ENCODE measurements around the gene RPS6KA6. TPM values are rescaled to one million over a fixed set of nuclear protein-coding genes. Genes with fewer than 3 reads are reported as not detected.

RPS6KA6 gene
- total RNA-seq, 1 experiment from 2014 or later: not detected

- H3K27ac Mint-ChIP-seq (ENCODE audit: low read depth, unreplicated experiment): no peak overlapping the region
- peak; percentile 35 for DNase-seq (ENCODE audit: unreplicated experiment)
These were observed 34.5 kb downstream of the RPS6KA6 start for GRCh38 chrX:84153538-84153937.

GRCh38 chrX:84144991-84145390 is 43.0 kb downstream of the RPS6KA6 start:
- no peaks in the 10 kb centered on the region for H3K9me3 Mint-ChIP-seq (ENCODE audit: unreplicated experiment)
- intact Hi-C loops (cut with micrococcal nuclease): no loop called here
- POLR2A ChIA-PET: no interaction called here
- no peak for TF ChIP-seq CTCF (IDR thresholded peaks at IDR 0.05; ENCODE audit: unreplicated experiment)
- H3K36me3 Mint-ChIP-seq (ENCODE audit: insufficient read depth, unreplicated experiment): no peaks in the 10 kb centered on the region
- H3K4me3 Mint-ChIP-seq (ENCODE audit: unreplicated experiment): no peak overlapping the region
- no peak for DNase-seq (ENCODE audit: unreplicated experiment)
- H3K27me3 Mint-ChIP-seq (ENCODE audit: insufficient read depth, unreplicated experiment): no peaks in the 10 kb centered on the region
- H3K27ac Mint-ChIP-seq (ENCODE audit: low read depth, unreplicated experiment): no peak overlapping the region
- CTCF ChIA-PET: interaction anchor here (0.7 kb wide), 1 partner anchor 125 kb away, joined by 3 read pairs; no protein-coding TSS in a partner anchor
- H3K4me1 Mint-ChIP-seq (ENCODE audit: insufficient read depth, unreplicated experiment): no peaks in the 10 kb centered on the region
- BruUV-seq (replicated peaks): no TSS peak

More at GRCh38 chrX:84153538-84153937, 34.5 kb downstream of the RPS6KA6 start:
- Mint-ChIP-seq H3K9me3 (ENCODE audit: unreplicated experiment) (no peaks in the 10 kb centered on the region), H3K4me3 (ENCODE audit: unreplicated experiment) (no peak overlapping the region), H3K4me1 (ENCODE audit: insufficient read depth, unreplicated experiment) (no peaks in the 10 kb centered on the region), H3K36me3 (ENCODE audit: insufficient read depth, unreplicated experiment) (no peaks in the 10 kb centered on the region), H3K27me3 (ENCODE audit: insufficient read depth, unreplicated experiment) (peaks cover 19% of the 10 kb centered on the region)
- ChIA-PET CTCF (no interaction called here), POLR2A (no interaction called here)
- BruUV-seq (replicated peaks): no TSS peak
- TF ChIP-seq CTCF (IDR thresholded peaks at IDR 0.05; ENCODE audit: unreplicated experiment): no peak
- intact Hi-C loops (cut with micrococcal nuclease): no loop called here

- Mint-ChIP-seq H3K36me3 (ENCODE audit: insufficient read depth, unreplicated experiment) (no peaks in the 10 kb centered on the region), H3K4me1 (ENCODE audit: insufficient read depth, unreplicated experiment) (no peaks in the 10 kb centered on the region), H3K27ac (ENCODE audit: low read depth, unreplicated experiment) (no peak overlapping the region), H3K27me3 (ENCODE audit: insufficient read depth, unreplicated experiment) (no peaks in the 10 kb centered on the region), H3K9me3 (ENCODE audit: unreplicated experiment) (no peaks in the 10 kb centered on the region), H3K4me3 (ENCODE audit: unreplicated experiment) (no peak overlapping the region)
- ChIA-PET POLR2A (no interaction called here), CTCF (no interaction called here)
- no peak for TF ChIP-seq CTCF (IDR thresholded peaks at IDR 0.05; ENCODE audit: unreplicated experiment)
- no peak for DNase-seq (ENCODE audit: unreplicated experiment)
- no TSS peak for BruUV-seq (replicated peaks)
- intact Hi-C loops (cut with micrococcal nuclease): no loop called here
These were observed 43.7 kb downstream of the RPS6KA6 start for GRCh38 chrX:84144281-84144680.

GRCh38 chrX:84133023-84133422 is 55.0 kb downstream of the RPS6KA6 start:
- Mint-ChIP-seq H3K4me1 (ENCODE audit: insufficient read depth, unreplicated experiment) (no peaks in the 10 kb centered on the region), H3K27ac (ENCODE audit: low read depth, unreplicated experiment) (no peak overlapping the region), H3K27me3 (ENCODE audit: insufficient read depth, unreplicated experiment) (no peaks in the 10 kb centered on the region), H3K4me3 (ENCODE audit: unreplicated experiment) (no peak overlapping the region), H3K36me3 (ENCODE audit: insufficient read depth, unreplicated experiment) (no peaks in the 10 kb centered on the region), H3K9me3 (ENCODE audit: unreplicated experiment) (no peaks in the 10 kb centered on the region)
- ChIA-PET POLR2A (no interaction called here), CTCF (no interaction called here)
- intact Hi-C loops (cut with micrococcal nuclease): no loop called here
- no TSS peak for BruUV-seq (replicated peaks)
- no peak for DNase-seq (ENCODE audit: unreplicated experiment)
- no peak for TF ChIP-seq CTCF (IDR thresholded peaks at IDR 0.05; ENCODE audit: unreplicated experiment)
